HFFc6 (cell line): Measurements from ENCODE around the gene PDE12. TPM values are rescaled to one million over a fixed set of nuclear protein-coding genes. Genes with fewer than 3 reads are reported as not detected.

Source experiments
- DNase-seq: peaks from one replicate; pipeline ENCODE4 v3.0.0-alpha.2; 2018
- H3K27ac Mint-ChIP-seq: 2 replicates; pipeline ENCODE4 v1.8.0; 2020; ENCODE audit warnings: mild to moderate bottlenecking, mixed read lengths
- H3K27me3 Mint-ChIP-seq: 2 replicates; pipeline ENCODE4 v1.8.0; 2021; ENCODE audit warnings: mild to moderate bottlenecking, moderate library complexity, mixed read lengths; ENCODE audit not compliant: insufficient read depth
- H3K36me3 Mint-ChIP-seq: 2 replicates; pipeline ENCODE4 v1.8.0; 2021; ENCODE audit warnings: low read depth, mixed read lengths
- H3K4me1 Mint-ChIP-seq: 2 replicates; pipeline ENCODE4 v1.8.0; 2020; ENCODE audit warnings: low read depth, mixed read lengths
- H3K4me3 Mint-ChIP-seq: 2 replicates; pipeline ENCODE4 v1.8.0; 2020; ENCODE audit warnings: mild to moderate bottlenecking, moderate library complexity, mixed read lengths
- H3K9me3 Mint-ChIP-seq: 2 replicates; pipeline ENCODE4 v1.8.0; 2020; ENCODE audit warnings: mild to moderate bottlenecking, mixed read lengths
- total RNA-seq, 6 experiments: library from RNA; stranded (reverse); fragmentation: NEBNext Ultra II Directional; extraction: Animal tissue kit (Norgen Biotek cat#: 25700); gene quantifications; 2 replicates in 1 of 6; 3 replicates in 5 of 6; pipeline ENCODE4 v1.2.3, GENCODE V29; 2021
- TF ChIP-seq, protein P1 (sequence below): fragments of 200-600 bp; sonication (generic); IDR thresholded peaks from 2 replicates; pipeline ENCODE4 v1.5.0; 2021; ENCODE audit warnings: antibody characterized with exemption, mild to moderate bottlenecking

PDE12 gene
- total RNA-seq, 6 experiments from 2014 or later, result 17.6 to 21.9 (median 20.8) TPM

DNA sequence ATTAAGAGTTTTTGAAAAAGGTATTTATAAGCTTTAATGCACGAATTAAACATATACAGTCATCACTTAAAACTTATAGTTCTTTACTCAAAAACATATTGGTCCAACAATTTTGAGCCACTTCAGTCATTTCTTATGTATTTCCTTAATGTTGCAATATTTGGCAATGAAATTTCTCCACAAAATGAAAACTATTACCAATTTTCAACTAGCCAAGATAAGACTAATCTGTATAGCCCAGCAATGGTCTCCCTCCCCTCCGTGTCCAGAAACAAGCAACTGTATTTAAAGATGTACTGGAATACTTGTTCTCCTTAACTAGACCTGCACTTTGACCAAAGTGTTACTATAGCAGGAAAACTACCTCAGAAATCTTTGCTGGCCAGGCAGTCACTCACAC lies 31.8 kb downstream of the PDE12 start:
- Mint-ChIP-seq H3K9me3 (no peaks in the 10 kb centered on the region), H3K27me3 (peaks cover 3% of the 10 kb centered on the region), H3K27ac (0 out of 2 replicates have a peak overlapping the region, but pooled peaks have one; percentile 13), H3K4me3 (peak overlapping the region; percentile 39; the same call in 1 of the 2 replicates), H3K36me3 (peaks cover 24% of the 10 kb centered on the region), H3K4me1 (peaks cover 56% of the 10 kb centered on the region)
- DNase-seq, result no peak
- TF ChIP-seq, protein P1, sequence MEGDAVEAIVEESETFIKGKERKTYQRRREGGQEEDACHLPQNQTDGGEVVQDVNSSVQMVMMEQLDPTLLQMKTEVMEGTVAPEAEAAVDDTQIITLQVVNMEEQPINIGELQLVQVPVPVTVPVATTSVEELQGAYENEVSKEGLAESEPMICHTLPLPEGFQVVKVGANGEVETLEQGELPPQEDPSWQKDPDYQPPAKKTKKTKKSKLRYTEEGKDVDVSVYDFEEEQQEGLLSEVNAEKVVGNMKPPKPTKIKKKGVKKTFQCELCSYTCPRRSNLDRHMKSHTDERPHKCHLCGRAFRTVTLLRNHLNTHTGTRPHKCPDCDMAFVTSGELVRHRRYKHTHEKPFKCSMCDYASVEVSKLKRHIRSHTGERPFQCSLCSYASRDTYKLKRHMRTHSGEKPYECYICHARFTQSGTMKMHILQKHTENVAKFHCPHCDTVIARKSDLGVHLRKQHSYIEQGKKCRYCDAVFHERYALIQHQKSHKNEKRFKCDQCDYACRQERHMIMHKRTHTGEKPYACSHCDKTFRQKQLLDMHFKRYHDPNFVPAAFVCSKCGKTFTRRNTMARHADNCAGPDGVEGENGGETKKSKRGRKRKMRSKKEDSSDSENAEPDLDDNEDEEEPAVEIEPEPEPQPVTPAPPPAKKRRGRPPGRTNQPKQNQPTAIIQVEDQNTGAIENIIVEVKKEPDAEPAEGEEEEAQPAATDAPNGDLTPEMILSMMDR, result no peak

DNA sequence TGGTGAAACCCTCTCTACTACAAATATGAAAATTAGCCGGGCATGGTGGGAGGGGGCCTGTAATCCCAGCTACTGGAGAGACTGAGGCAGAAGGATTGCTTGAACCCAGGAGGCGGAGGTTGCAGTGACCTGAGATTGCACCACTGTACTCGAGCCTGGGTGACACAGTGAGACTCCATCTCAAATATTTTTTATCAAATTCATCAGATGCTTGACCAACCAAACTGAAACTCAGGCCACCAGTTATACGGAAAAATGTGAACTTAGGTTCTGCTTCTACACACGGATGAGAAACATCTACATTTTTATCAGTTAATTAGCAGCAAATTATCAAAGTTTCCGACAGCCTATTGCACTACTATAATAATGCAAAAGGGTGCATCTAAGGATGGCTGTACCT lies 36.2 kb downstream of the PDE12 start:
- TF ChIP-seq, protein P1, result no peak
- Mint-ChIP-seq H3K27ac (peak overlapping the region; percentile 38), H3K36me3 (peaks cover 52% of the 10 kb centered on the region), H3K4me3 (peak overlapping the region; percentile 99), H3K27me3 (peaks cover 22% of the 10 kb centered on the region), H3K4me1 (peaks cover 50% of the 10 kb centered on the region), H3K9me3 (peaks cover 8% of the 10 kb centered on the region; the same call in 1 of the 2 replicates)
- no peak for DNase-seq

DNA sequence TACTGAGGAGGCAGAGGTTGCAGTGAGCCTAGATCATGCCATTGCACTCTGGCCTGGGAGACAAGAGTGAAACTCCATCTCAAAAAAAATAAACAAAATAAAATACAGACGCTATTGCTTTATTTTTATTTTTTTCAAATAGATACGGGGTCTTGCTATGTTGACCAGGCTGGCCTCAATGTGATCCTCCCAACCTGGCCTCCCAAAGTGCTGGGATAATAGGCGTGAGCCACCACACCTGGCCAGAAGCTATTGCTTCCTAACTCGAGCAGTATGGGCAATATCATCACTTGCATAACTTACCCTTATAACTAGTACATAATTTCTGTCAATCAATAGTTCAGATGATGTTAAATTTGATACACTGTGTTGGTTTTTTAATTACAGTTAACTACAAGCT lies 38.1 kb downstream of the PDE12 start:
- TF ChIP-seq, protein P1, result no peak
- Mint-ChIP-seq H3K36me3 (peaks cover 52% of the 10 kb centered on the region), H3K4me1 (peaks cover 51% of the 10 kb centered on the region), H3K9me3 (peaks cover 8% of the 10 kb centered on the region; the same call in 1 of the 2 replicates), H3K27me3 (peaks cover 22% of the 10 kb centered on the region), H3K27ac (peak overlapping the region; percentile 99), H3K4me3 (peak overlapping the region; percentile 99)
- DNase-seq, result no peak

DNA sequence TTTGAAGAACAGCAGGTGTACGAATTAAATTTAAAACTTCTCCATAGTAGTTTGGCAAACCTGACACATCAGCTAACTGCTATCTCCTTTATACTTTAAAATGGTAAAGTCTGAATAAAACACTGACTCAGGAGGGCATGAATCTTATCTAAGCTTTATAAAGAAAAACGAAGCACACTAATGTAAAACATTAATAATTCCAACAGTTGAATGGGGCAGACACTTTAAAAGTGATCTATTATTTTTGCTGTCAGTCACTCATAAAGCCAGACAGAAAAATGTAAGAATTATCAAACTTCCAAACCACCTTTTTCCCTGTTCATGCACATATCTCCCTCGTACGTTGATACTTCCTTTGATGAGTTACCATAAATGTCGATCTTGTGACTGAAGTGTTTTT lies 38.5 kb downstream of the PDE12 start:
- Mint-ChIP-seq H3K4me3 (peak overlapping the region; percentile 99), H3K9me3 (peaks cover 8% of the 10 kb centered on the region; the same call in 1 of the 2 replicates), H3K36me3 (peaks cover 52% of the 10 kb centered on the region), H3K27me3 (peaks cover 22% of the 10 kb centered on the region), H3K4me1 (peaks cover 56% of the 10 kb centered on the region), H3K27ac (peak overlapping the region; percentile 99)
- no peak for DNase-seq
- TF ChIP-seq, protein P1, result no peak

DNA sequence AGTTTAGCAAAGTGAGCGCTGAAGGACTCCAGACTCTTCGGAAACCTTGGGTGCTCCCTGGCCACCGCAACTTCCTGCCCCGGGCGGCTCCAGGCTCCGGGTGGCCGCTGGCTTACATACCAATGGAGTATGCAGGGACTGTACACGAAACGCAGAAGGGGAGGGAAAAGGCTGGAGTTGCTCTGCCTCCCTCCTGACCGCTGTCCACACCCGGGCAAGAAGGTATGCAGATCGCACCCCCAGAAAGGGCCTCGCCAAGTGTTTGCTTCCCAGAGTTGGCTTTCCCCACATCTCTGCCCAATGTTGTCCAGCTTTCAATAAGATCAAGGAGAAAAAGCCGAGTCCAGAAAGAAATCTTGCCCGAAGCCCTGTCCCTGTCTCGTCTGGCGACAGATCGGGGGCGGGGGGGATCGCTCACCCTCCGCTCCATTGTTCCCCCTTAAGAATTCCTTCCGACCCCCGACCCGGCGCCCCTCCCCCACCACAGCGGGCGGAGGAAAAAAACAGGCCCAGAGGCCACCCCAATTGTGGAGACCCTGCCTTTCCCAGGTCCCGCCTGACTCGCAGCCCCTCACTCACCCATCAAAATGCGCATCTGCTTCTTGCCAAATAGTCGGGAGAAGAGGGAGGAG lies 40.5 kb downstream of the PDE12 start:
- Mint-ChIP-seq H3K4me3 (peak overlapping the region; percentile 99), H3K4me1 (peaks cover 50% of the 10 kb centered on the region), H3K27ac (peak overlapping the region; percentile 99)

More for the DNA sequence above, 40.5 kb downstream of the PDE12 start:
- TF ChIP-seq, protein P1, result no peak
- peak; percentile 93 for DNase-seq
- peaks cover 19% of the 10 kb centered on the region for H3K27me3 Mint-ChIP-seq
- H3K9me3 Mint-ChIP-seq, result peaks cover 8% of the 10 kb centered on the region; the same call in 1 of the 2 replicates
- H3K36me3 Mint-ChIP-seq, result peaks cover 46% of the 10 kb centered on the region
